ENCODE results near the gene CHRM2.

CHRM2 gene

GRCh38 chr7:136957391-136957790, 88.9 kb downstream of the CHRM2 start:
- DNase-seq (ENCODE audit: low spot score): no peak

GRCh38 chr7:136958016-136958415, 89.6 kb downstream of the CHRM2 start:
- no peak for DNase-seq (ENCODE audit: low spot score)

GRCh38 chr7:136964347-136964746, 95.9 kb downstream of the CHRM2 start:
- DNase-seq (ENCODE audit: low spot score): no peak

- no peak for DNase-seq (ENCODE audit: low spot score)
Measured at GRCh38 chr7:136966825-136967224, 98.4 kb downstream of the CHRM2 start.

GRCh38 chr7:136969761-136970160, 101.3 kb downstream of the CHRM2 start:
- DNase-seq (ENCODE audit: low spot score): no peak

- DNase-seq (ENCODE audit: low spot score): no peak
Measured at GRCh38 chr7:136971776-136972175, 103.3 kb downstream of the CHRM2 start.

GRCh38 chr7:136976504-136977251, 108.2 kb downstream of the CHRM2 start:
- peak; percentile 16 for DNase-seq (ENCODE audit: low spot score)

- DNase-seq (ENCODE audit: low spot score): no peak
Measured at GRCh38 chr7:136993377-136993776, 124.9 kb downstream of the CHRM2 start.

GRCh38 chr7:136997735-136998134, 129.3 kb downstream of the CHRM2 start:
- DNase-seq (ENCODE audit: low spot score): no peak

GRCh38 chr7:136998495-136998894, 130.0 kb downstream of the CHRM2 start:
- DNase-seq (ENCODE audit: low spot score): peak; percentile 16

- DNase-seq (ENCODE audit: low spot score): no peak
Measured at GRCh38 chr7:137000621-137001020, 132.2 kb downstream of the CHRM2 start.

GRCh38 chr7:137001041-137001440, 132.6 kb downstream of the CHRM2 start:
- no peak for DNase-seq (ENCODE audit: low spot score)

- no peak for DNase-seq (ENCODE audit: low spot score)
Measured at GRCh38 chr7:137001478-137001877, 133.0 kb downstream of the CHRM2 start.

- no peak for DNase-seq (ENCODE audit: low spot score)
Measured at GRCh38 chr7:137003086-137003485, 134.6 kb downstream of the CHRM2 start.

- no peak for DNase-seq (ENCODE audit: low spot score)
Measured at GRCh38 chr7:137003566-137003965, 135.1 kb downstream of the CHRM2 start.

GRCh38 chr7:137005873-137006272, 137.4 kb downstream of the CHRM2 start:
- DNase-seq (ENCODE audit: low spot score): no peak

GRCh38 chr7:137006293-137006692, 137.8 kb downstream of the CHRM2 start:
- no peak for DNase-seq (ENCODE audit: low spot score)

GRCh38 chr7:137007001-137007694, 138.7 kb downstream of the CHRM2 start:
- no peak for DNase-seq (ENCODE audit: low spot score)

- DNase-seq (ENCODE audit: low spot score): no peak
Measured at GRCh38 chr7:137009404-137009803, 141.0 kb downstream of the CHRM2 start.

- DNase-seq (ENCODE audit: low spot score): no peak
Measured at GRCh38 chr7:137015015-137015414, 146.6 kb downstream of the CHRM2 start.

GRCh38 chr7:137017221-137017620, 148.8 kb downstream of the CHRM2 start:
- no peak for DNase-seq (ENCODE audit: low spot score)

GRCh38 chr7:137018468-137018867, 150.0 kb downstream of the CHRM2 start:
- DNase-seq (ENCODE audit: low spot score): no peak

- no peak for DNase-seq (ENCODE audit: low spot score)
Measured at GRCh38 chr7:137020351-137020750, 151.9 kb downstream of the CHRM2 start.
